Panc1 (cell line): ENCODE data around the gene EPHB1. TPM values are rescaled to one million over a fixed set of nuclear protein-coding genes. Genes with fewer than 3 reads are reported as not detected.

Experiments
- ATAC-seq: fragments of 200-7000 bp; cut with Tn5 transposase; 2 replicates; pipeline ENCODE4 v1.9.1; 2020; ENCODE audit warnings: mild to moderate bottlenecking, moderate library complexity
- BruUV-seq: library from RNA; stranded (reverse); fragments of 400-500 nt; replicated peaks from 2 replicates; lab custom pipeline; 2021; lab: Mats Ljungman, UMichigan
- CTCF ChIA-PET: fragments of 300-600 bp; sonication (Branson Sonifier 250); formaldehyde crosslinking; loops from one replicate; lab custom pipeline; 2022; ENCODE audit warnings: antibody characterized with exemption; lab: Charles Lee
- POLR2A ChIA-PET: fragments of 300-600 bp; sonication (Branson Sonifier 250); formaldehyde crosslinking; loops from one replicate; lab custom pipeline; 2022; ENCODE audit warnings: antibody characterized with exemption; lab: Charles Lee
- DNase-seq: peaks from one replicate; pipeline ENCODE4 v3.0.0-alpha.2; 2010; ENCODE audit warnings: low read depth, low spot score
- H3K27ac ChIP-seq: 2 replicates; pipeline ENCODE4 v1.5.1; 2011; ENCODE audit warnings: mild to moderate bottlenecking, low read length, inconsistent platforms
- H3K27me3 ChIP-seq: fragments of 200-500 bp; sonication (Bioruptor generic); 2 replicates; pipeline ENCODE4 v1.6.0; 2014; ENCODE audit warnings: low read length, inconsistent platforms; ENCODE audit not compliant: control insufficient read depth, insufficient read depth
- H3K36me3 ChIP-seq: fragments of 200-500 bp; sonication (Bioruptor generic); 2 replicates; pipeline ENCODE4 v1.5.1; 2014; ENCODE audit warnings: inconsistent platforms, mild to moderate bottlenecking, low read length, moderate library complexity; ENCODE audit not compliant: control insufficient read depth, insufficient read depth
- H3K4me1 ChIP-seq: 2 replicates; pipeline ENCODE4 v1.5.1; 2011; ENCODE audit warnings: inconsistent platforms, mild to moderate bottlenecking, low read length, moderate library complexity; ENCODE audit not compliant: control insufficient read depth, insufficient read depth
- H3K4me3 ChIP-seq, 2 experiments: 2 replicates each; pipeline ENCODE4 v1.5.1; 2011 to 2012; ENCODE audit warnings: low read depth in 2 of 2, low read length in 2 of 2, mild to moderate bottlenecking in 2 of 2, inconsistent platforms in 1 of 2, moderate library complexity in 1 of 2
- H3K9me3 ChIP-seq: fragments of 200-500 bp; sonication (Bioruptor generic); 2 replicates; pipeline ENCODE4 v1.5.1; 2014; ENCODE audit warnings: low read depth, mild to moderate bottlenecking, inconsistent platforms, low read length, moderate library complexity; ENCODE audit not compliant: control insufficient read depth, insufficient read depth
- CTCF ChIP-seq: fragments of 450-650 bp; IDR thresholded peaks from 2 replicates; pipeline ENCODE4 v1.5.1; 2017; ENCODE audit warnings: mild to moderate bottlenecking
- POLR2AphosphoS5 ChIP-seq: IDR thresholded peaks from 2 replicates; pipeline ENCODE4 v1.6.1; 2012; ENCODE audit warnings: mild to moderate bottlenecking, low read depth, low read length, moderate library complexity
- REST ChIP-seq, 2 experiments: IDR thresholded peaks; 2 replicates each; pipeline ENCODE4 v1.6.1; 2011 to 2012; ENCODE audit warnings: low read depth in 2 of 2, control low read depth in 1 of 2, low read length in 1 of 2, mild to moderate bottlenecking in 1 of 2, moderate library complexity in 1 of 2; ENCODE audit not compliant: insufficient read depth in 1 of 2
- SIN3A ChIP-seq: IDR thresholded peaks from 2 replicates; pipeline ENCODE4 v1.6.1; 2012; ENCODE audit warnings: low read depth, mild to moderate bottlenecking, low read length, moderate library complexity, borderline replicate concordance; ENCODE audit not compliant: insufficient read depth
- TCF7L2 ChIP-seq: IDR thresholded peaks from 2 replicates; pipeline ENCODE4 v1.6.1; 2011; ENCODE audit warnings: mild to moderate bottlenecking, low read depth, low read length, inconsistent platforms
- in situ Hi-C: cut with HindIII; loops from 2 replicates; pipeline ENCODE4 v1.10.0; 2016; ENCODE audit warnings: low sequenced_read_pairs, low pct_unique_long_range_greater_than_20kb
- intact Hi-C: fragments of 100-400 bp; cut with micrococcal nuclease; formaldehyde crosslinking; loops from one replicate; pipeline ENCODE4 v1.10.0; 2022; ENCODE audit not compliant: unreplicated experiment
- total RNA-seq: library from RNA; stranded (reverse); gene quantifications from one replicate; pipeline ENCODE4 v1.2.1, GENCODE V29; 2021; ENCODE audit not compliant: unreplicated experiment

The EPHB1 gene
- total RNA-seq, 1 experiment from 2014 or later: 0.46 TPM

DNA sequence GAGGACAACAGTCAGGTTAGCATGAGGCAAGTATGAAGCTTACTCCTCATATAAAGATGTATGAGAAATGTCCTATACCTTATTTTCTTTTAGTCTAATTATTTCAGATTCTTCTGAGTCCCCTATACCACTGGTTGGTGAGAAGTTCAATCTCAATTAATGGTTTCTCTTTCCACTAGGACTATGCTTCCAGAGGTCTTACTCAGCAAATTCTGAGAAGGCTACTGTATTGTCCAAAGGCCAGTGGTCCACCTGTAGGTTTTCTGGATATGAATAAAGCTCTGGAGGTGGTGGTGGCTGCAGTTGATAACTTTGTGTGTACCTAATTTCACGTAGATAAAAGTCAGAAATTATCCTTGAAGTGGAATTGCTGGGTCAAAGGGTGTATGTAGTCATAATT lies 149.4 kb downstream of the EPHB1 start:
- Histone ChIP-seq H3K9me3 (no peaks in the 10 kb centered on the region), H3K4me3 (no peak overlapping the region), H3K27me3 (no peaks in the 10 kb centered on the region; the same call in 1 of the 2 replicates), H3K4me1 (no peaks in the 10 kb centered on the region), H3K36me3 (no peaks in the 10 kb centered on the region), H3K27ac (no peak overlapping the region)
- CTCF ChIA-PET: no interaction called here
- ATAC-seq (no peak), DNase-seq (no peak)
- no TSS peak for BruUV-seq
- intact Hi-C loops: no loop called here
- in situ Hi-C loops: no loop called here
- TF ChIP-seq SIN3A: no peak
- no peak for TF ChIP-seq TCF7L2
- no peak for TF ChIP-seq CTCF
- no peak for TF ChIP-seq POLR2AphosphoS5
- POLR2A ChIA-PET: no interaction called here

DNA sequence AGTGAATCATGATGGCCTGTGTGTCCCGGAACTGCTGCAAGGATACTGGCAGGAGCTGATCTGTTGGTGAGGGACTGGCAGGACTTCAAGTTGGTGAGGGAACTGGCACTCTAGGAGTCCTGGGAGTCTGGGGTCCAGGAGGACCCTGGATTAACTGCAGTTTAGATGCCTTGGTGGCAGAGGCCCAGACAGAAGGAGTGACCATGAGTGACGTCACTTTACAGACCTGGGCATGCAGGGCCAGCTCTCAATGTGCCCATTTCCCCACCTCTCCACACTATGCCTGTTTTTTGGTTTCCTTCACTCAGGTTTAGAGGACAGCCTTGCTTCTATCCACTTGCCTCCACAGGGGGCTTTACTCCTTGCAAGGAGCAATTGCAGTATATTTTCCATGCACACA lies 154.1 kb downstream of the EPHB1 start:
- no peak for ATAC-seq
- ChIA-PET CTCF (no interaction called here), POLR2A (no interaction called here)
- Histone ChIP-seq H3K9me3 (no peaks in the 10 kb centered on the region), H3K27me3 (no peaks in the 10 kb centered on the region; the same call in 1 of the 2 replicates), H3K27ac (no peak overlapping the region), H3K4me1 (no peaks in the 10 kb centered on the region), H3K36me3 (no peaks in the 10 kb centered on the region), H3K4me3 (no peak overlapping the region)
- BruUV-seq: no TSS peak
- TF ChIP-seq CTCF (no peak), SIN3A (no peak), TCF7L2 (no peak), POLR2AphosphoS5 (no peak), REST (IDR thresholded peaks at IDR 0.05; ENCODE audit: insufficient read depth in 1 of 2, low read depth in 2 of 2, low read length in 1 of 2) (no peak)
- intact Hi-C loops: no loop called here
- in situ Hi-C loops: no loop called here
- no peak for DNase-seq
